ENCODE results near the gene SLC8A3.

GRCh38 chr14:70061108-70061507 is 127.6 kb downstream of the SLC8A3 start:
- TF ChIP-seq POLR2A (IDR thresholded peaks at IDR 0.05; ENCODE audit: low read depth, low read length) (no peak), CTCF (IDR thresholded peaks at IDR 0.05; ENCODE audit: extremely low read depth in 1 of 2, insufficient read depth in 1 of 2, low read depth in 1 of 2, low read length in 2 of 2) (no peak), POLR2AphosphoS5 (IDR thresholded peaks at IDR 0.05; ENCODE audit: insufficient read depth, low read depth, low read length) (no peak), MAX (IDR thresholded peaks at IDR 0.05; ENCODE audit: insufficient read depth, insufficient read length) (no peak), EZH2 (IDR thresholded peaks at IDR 0.05; ENCODE audit: borderline replicate concordance, low read depth, low read length, severe bottlenecking) (no peak), GATA2 (IDR thresholded peaks at IDR 0.05; ENCODE audit: insufficient read depth, insufficient read length, low read depth, low read length) (no peak), MYC (IDR thresholded peaks at IDR 0.05; ENCODE audit: low read depth, low read length) (no peak)

Data from endothelial cell of umbilical vein (primary cell).